C4-2B (cell line): ENCODE results near the gene HAND1.

Source experiments
- H3K27ac ChIP-seq: fragments of 450-650 bp; 2 replicates; pipeline ENCODE4 v1.5.1; 2017
- ZFX ChIP-seq: fragments of 450-650 bp; IDR thresholded peaks from 2 replicates; pipeline ENCODE4 v1.6.1; 2017
- TF ChIP-seq, protein P1 (sequence below): fragments of 450-650 bp; conservative IDR thresholded peaks from 2 replicates; pipeline ENCODE4 v1.5.1; 2017; ENCODE audit warnings: mild to moderate bottlenecking

HAND1 gene

DNA sequence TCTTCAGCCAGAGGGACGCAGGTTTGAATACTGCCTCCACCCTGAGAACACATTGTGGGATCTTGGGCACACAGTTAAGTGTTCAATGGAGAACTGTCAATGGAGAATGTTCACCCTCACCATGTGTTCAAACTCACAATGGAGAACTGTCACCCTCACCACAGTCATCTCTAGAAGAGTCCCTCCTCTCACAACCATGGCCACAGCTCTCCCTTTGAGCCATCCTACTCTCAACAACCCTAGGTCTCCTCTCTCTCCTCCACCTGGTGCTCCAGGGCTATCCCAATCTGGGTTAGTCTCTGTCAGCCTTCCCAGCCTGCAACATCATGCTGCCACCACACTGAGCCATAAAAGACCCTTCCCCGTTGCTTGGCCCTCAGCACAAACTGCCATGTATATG, 36.3 kb upstream of the HAND1 start:
- H3K27ac ChIP-seq, result no peak overlapping the region
- TF ChIP-seq ZFX, result no peak
- TF ChIP-seq, protein P1, sequence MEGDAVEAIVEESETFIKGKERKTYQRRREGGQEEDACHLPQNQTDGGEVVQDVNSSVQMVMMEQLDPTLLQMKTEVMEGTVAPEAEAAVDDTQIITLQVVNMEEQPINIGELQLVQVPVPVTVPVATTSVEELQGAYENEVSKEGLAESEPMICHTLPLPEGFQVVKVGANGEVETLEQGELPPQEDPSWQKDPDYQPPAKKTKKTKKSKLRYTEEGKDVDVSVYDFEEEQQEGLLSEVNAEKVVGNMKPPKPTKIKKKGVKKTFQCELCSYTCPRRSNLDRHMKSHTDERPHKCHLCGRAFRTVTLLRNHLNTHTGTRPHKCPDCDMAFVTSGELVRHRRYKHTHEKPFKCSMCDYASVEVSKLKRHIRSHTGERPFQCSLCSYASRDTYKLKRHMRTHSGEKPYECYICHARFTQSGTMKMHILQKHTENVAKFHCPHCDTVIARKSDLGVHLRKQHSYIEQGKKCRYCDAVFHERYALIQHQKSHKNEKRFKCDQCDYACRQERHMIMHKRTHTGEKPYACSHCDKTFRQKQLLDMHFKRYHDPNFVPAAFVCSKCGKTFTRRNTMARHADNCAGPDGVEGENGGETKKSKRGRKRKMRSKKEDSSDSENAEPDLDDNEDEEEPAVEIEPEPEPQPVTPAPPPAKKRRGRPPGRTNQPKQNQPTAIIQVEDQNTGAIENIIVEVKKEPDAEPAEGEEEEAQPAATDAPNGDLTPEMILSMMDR, result no peak

DNA sequence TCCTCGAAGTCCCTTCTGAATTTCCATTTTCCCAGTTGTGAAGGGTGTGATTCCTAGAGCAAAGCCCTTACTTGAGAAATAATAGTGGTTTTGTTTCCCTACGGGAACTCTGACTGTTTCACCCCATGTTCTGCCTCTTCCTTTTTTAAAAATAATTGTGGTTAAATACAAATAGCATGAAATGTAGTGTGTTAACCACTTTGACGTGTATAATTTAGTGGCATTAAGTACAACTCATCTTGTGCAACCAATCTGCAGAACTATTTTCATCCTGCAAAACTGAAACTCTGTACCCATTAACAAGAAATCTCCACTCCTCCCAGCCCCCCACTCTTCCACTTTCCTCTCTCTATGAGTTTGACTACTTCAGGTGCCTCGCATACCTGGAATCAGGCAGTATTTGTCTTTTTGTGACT, 35.6 kb upstream of the HAND1 start:
- no peak for TF ChIP-seq ZFX
- TF ChIP-seq, protein P1, result no peak
- H3K27ac ChIP-seq, result no peak overlapping the region

DNA sequence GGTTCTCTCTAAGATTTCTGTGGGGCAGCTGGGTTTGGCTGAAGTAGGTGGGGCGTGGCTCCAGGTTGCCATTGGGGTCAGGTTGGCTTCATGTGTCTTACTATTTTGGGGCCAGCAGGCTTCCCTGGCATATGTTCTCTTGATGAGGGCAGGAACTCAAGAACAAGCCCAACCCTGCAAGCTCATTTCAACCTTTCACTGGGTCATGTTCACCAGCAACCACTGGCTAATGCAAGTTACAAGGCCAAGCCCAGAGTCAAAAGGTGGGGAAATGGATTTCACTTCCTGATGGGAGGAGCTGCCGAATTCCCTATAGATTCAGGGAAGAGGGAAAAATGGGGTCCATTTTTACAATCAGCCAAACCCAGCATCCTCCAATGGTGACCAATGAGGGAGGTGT, 34.0 kb upstream of the HAND1 start:
- H3K27ac ChIP-seq, result no peak overlapping the region
- TF ChIP-seq, protein P1, result no peak
- TF ChIP-seq ZFX, result no peak

DNA sequence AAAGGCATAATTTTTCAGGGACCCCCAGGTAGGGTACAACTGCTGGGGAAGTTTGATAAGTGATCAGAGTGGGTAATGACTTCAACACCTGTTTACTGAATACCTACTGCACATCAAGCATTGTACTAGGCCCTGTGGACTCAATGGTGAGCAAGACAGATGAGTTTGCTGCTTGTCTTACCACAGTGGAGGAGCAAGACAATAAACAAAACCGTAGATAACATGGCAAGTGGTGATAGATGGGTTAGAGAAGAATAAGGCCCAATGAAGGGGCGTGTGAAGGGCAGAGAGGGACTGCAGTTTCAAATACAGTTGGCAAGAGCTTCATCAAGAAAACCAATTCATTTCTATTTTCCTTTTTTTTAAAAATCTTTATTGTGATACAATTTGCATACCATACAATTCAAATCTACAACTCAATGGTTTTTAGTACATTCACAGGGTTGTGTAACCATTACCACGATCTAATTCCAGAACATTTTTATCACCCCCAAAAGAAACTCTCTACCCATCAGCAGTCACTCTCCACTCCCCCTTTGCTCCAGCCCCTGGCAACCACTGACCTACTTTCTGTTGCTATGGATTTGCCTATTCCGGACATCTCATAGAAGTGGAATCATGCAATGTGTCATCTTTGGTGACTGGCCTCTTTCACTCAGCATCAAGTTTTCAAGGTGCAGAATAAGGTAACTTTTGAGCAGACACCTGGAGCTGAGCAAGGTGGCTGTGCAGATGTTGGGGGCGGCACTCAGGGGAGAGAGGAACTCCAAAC, 31.9 kb upstream of the HAND1 start:
- no peak for TF ChIP-seq ZFX
- TF ChIP-seq, protein P1, result no peak
- no peak overlapping the region for H3K27ac ChIP-seq

DNA sequence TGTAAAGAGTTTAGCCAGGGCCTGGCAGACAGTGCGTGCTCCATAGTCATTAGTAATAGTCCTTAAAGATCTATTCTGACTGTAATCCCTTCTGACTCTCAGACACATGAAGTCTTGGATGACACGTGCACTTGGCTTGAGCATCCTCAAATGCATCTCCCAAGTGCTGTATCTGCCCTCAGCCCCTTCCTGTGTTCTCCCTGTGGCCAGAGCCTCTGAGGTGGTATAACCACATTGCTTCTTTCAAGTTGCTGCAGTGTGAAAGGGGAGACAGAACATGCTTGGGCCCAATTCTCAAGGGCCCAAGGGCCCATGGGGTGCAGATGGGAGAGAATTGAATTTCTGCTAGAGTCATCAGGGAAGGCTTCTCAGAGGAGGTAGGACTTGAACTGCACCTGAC, 30.1 kb upstream of the HAND1 start:
- TF ChIP-seq, protein P1, result no peak
- no peak for TF ChIP-seq ZFX
- no peak overlapping the region for H3K27ac ChIP-seq

DNA sequence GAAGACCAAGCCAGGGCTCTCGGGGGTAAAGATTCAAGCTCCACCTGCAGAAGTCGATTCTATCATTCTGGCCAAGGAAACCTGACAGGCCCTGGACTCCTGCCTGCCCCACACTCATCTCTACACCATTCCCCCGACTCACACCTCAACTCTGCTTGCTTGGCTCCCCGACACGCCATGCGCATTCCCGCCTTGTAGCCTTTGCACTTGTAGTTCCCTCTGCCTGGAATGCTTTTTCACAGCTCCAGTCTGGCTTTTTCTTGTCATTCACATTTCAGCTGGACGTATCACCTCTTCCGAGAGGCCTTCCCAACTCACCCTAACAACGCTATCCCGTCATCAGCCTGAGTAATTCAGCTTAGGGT, 28.7 kb upstream of the HAND1 start:
- TF ChIP-seq ZFX, result no peak
- TF ChIP-seq, protein P1, result no peak
- H3K27ac ChIP-seq, result no peak overlapping the region

DNA sequence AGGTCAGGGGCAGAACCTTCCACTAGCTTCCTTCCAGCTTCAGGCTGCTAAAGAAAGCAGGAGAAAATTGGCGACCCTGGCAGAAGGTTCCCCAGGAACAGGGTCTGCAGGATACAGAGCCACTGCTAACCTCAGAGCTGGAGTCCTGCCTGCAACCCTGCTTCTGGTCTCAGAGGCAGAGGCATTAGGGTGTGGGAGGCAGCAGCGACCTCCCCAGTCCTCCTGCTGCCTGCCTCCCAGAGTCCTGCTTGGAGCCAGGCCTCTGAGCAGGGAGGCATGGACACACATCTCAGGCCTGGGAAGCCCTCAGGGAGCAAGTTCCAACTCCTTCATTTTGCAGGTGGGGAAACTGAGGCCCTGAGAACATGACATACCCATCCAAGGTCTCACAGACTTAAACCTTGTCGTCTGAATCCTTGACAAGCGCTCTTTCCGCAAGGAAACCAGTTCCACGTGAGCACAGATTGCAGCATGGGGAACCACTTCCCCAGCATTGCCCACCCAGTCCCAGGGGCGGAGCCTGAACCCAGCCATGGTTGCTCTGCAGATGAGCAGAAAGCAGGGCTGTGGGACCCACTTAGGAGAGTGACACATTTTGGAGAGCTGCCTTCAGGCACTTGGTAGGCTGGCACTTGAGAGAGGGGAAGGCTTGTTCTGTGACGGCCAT, 28.2 kb upstream of the HAND1 start:
- H3K27ac ChIP-seq, result no peak overlapping the region

More for the DNA sequence above, 28.2 kb upstream of the HAND1 start:
- TF ChIP-seq, protein P1, result no peak
- TF ChIP-seq ZFX, result no peak
